Activated CD4-positive, alpha-beta T cell treated with anti-CD3 and anti-CD28 coated beads, Interleukin-2, amount 50 U/mL, for 1 hour (primary cell): ENCODE data around the gene TANK.
"Not testable (repeated sequence)": the region's sequence is repeated elsewhere in the genome, so short reads cannot be mapped to it uniquely, and the experiment has no call there.

Experiments used
- DNase-seq: peaks from one replicate; pipeline ENCODE4 v3.0.0-alpha.2; 2020

The TANK gene

GRCh38 chr2:161170377-161170776 is 10.1 kb downstream of the TANK start:
- DNase-seq = no peak

GRCh38 chr2:161170958-161171932 is 11.0 kb downstream of the TANK start:
- DNase-seq = no peak

- DNase-seq = no peak
Measured at GRCh38 chr2:161172901-161173540, 12.8 kb downstream of the TANK start.

GRCh38 chr2:161173541-161174194 is 13.4 kb downstream of the TANK start:
- no peak for DNase-seq

- DNase-seq = no peak
Measured at GRCh38 chr2:161177969-161178368, 17.7 kb downstream of the TANK start.

- DNase-seq = no peak
Measured at GRCh38 chr2:161178756-161179155, 18.5 kb downstream of the TANK start.

- no peak for DNase-seq
Measured at GRCh38 chr2:161190050-161190449, 29.8 kb downstream of the TANK start.

GRCh38 chr2:161195602-161196001 is 35.4 kb downstream of the TANK start:
- not testable (repeated sequence) for DNase-seq

GRCh38 chr2:161199912-161200701 is 39.9 kb downstream of the TANK start:
- no peak for DNase-seq

GRCh38 chr2:161204846-161205245 is 44.6 kb downstream of the TANK start:
- no peak for DNase-seq

GRCh38 chr2:161206471-161207032 is 46.3 kb downstream of the TANK start:
- no peak for DNase-seq

GRCh38 chr2:161207941-161208340 is 47.7 kb downstream of the TANK start:
- no peak for DNase-seq

- DNase-seq = no peak
Measured at GRCh38 chr2:161208527-161209139, 48.4 kb downstream of the TANK start.

GRCh38 chr2:161209902-161210301 is 49.7 kb downstream of the TANK start:
- no peak for DNase-seq

- DNase-seq = no peak
Measured at GRCh38 chr2:161217597-161218185, 57.5 kb downstream of the TANK start.

- no peak for DNase-seq
Measured at GRCh38 chr2:161219211-161219610, 59.0 kb downstream of the TANK start.

- no peak for DNase-seq
Measured at GRCh38 chr2:161223139-161223732, 63.0 kb downstream of the TANK start.

- no peak for DNase-seq
Measured at GRCh38 chr2:161228511-161229240, 68.4 kb downstream of the TANK start.

- DNase-seq = no peak
Measured at GRCh38 chr2:161230959-161231358, 70.7 kb downstream of the TANK start.

GRCh38 chr2:161232571-161232970 is 72.3 kb downstream of the TANK start:
- DNase-seq = no peak
